Stimulated activated CD8-positive, alpha-beta memory T cell treated with anti-CD3 and anti-CD28 coated beads, Interleukin-7, amount 100 ng/mL, for 1 hour (primary cell): ENCODE data around the gene SCN4B.

ENCODE experiments used
- DNase-seq, 2 donors: peaks; one replicate each; pipeline ENCODE4 v3.0.0-alpha.2; 2020; ENCODE audit warnings: low read depth in 2 of 2

SCN4B gene

DNA sequence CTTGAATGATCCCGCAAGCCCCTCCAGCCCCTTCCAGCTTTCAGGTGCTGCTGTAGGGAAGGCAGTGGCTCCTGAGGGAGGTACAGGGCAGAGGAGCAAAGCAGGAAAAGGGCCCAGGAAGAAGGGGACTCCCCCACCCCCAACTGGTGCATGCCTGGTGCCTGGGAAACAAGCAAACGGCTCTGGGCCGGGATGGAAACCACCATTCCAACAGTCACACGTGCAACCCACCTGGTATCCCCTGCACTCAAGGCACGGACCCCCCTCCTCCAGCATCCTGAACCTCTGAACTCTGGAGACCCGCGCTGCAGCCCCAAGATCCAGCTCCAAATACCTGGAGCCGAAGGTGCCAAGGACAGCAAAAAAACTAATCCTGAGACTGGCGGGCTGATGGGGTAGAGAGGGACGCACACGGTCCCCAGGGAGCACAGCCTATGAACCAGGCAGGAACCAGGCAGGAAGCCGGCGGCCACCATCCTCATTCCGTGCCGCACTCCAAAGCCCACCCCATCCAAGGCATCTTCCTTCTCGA is 537 bp downstream of the SCN4B start:
- no peak for DNase-seq

DNA sequence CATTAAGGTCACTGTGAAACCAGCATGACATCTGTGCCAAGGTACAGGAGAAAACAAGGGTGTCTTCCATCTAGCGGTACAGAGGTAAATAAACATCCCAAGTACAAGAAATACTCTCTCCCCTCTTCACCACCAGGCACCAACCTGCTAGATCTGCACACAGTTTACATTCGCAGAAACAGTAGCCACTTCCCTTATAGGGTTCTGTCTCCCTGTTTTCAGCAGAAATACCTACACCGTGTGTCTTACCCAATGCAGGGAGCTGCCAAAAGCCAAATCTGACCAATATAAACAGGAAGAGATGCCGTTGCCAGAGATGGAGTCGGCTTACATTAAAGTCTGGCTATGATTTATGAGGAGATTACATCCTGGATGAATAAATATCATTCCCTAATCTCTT is 1.2 kb downstream of the SCN4B start:
- DNase-seq, result no peak

DNA sequence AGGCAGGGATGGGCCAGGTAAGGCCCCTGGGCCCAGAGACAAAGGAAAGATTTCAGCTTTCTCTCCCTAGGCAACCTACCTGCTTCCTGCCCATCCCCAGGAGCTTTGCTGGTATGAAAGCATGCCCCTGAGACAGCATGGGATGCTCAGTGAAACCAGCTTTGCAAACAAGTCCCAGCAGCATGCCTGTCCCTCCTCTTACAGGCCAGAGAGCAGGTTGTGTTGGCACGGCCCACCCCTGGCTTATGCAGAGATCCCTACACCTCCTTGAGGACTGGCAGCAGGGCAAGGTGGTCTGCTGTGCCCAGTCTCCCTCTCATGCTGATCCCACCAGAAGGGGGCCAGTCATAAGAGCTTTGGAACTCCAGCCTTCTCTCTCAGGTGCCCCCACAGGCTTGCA is 3.1 kb downstream of the SCN4B start:
- no peak for DNase-seq

DNA sequence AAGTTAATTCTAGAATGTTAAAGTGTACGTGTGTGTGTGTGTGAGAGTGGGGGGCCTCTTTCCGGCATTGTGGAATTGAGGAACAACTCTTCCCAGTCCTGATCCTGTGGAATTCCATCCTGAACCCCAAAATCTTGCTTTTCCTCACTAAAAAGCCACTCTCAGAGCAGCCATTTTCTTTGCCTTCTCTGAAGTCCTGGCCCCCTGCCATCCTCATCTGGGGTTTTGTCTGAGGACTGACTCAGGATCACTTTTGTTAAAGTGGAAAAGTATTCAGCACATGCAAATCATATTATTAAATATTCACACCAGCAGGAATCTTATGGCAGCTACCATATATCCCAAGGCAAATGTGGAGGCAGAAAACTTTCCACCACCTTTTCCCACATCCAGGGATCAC is 3.8 kb downstream of the SCN4B start:
- DNase-seq, result no peak

DNA sequence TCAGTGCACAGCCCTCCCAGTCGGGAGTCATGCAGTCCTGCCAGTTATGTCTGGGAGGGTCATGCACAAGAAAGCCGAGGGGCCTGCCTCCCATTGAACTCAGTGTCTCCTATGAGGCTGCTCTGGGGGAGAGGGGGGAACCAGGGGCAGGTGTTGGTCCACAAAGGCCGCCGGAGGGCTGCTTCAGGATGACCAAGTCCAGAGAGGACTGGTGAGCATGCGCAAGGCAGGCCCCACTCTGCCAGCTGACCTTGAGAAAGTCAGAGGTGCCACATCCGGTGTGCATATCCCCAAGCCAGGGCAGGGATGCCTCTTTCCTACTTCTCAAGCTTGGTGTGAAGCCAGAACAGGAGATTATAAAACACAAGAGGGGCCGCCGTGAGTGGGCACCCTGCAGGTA is 4.4 kb downstream of the SCN4B start:
- no peak for DNase-seq

DNA sequence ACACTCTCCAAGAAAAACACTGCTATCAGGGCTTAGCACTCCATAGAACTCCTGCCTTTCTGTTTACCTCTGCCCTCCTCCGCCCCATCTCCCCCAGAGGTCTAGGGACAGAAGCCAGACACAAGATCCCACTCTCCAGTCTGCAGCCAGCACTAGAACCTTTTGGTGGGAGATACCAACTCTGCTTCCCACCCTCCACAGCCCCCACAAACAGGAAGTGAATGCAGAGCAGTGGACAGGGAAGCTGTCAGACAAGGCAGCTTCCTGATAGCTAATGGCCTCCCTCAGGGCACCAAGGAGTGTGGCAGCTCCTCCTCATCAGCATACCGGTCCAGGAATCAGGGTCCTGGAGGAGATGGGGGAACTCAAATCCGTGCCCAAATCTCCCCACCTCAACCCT is 5.1 kb downstream of the SCN4B start:
- no peak for DNase-seq

DNA sequence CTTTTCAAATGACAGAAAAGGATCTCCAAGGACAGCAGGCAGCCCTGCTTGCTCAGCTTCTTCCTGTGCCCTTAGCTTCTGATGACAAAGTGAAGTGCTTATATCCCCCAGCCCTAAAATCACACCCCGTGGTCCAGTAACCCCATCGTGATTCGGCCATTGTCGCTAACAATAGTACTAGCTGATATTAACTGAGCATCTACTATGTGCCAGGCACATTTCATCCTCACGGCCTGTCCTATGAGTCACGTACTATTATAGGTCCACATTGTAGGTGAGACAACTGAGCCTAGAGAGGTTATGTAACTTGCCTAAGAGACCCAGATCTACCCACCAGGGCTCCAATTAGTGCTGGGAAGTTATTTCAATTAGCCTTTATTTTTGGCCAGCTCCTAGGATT is 6.1 kb downstream of the SCN4B start:
- no peak for DNase-seq

DNA sequence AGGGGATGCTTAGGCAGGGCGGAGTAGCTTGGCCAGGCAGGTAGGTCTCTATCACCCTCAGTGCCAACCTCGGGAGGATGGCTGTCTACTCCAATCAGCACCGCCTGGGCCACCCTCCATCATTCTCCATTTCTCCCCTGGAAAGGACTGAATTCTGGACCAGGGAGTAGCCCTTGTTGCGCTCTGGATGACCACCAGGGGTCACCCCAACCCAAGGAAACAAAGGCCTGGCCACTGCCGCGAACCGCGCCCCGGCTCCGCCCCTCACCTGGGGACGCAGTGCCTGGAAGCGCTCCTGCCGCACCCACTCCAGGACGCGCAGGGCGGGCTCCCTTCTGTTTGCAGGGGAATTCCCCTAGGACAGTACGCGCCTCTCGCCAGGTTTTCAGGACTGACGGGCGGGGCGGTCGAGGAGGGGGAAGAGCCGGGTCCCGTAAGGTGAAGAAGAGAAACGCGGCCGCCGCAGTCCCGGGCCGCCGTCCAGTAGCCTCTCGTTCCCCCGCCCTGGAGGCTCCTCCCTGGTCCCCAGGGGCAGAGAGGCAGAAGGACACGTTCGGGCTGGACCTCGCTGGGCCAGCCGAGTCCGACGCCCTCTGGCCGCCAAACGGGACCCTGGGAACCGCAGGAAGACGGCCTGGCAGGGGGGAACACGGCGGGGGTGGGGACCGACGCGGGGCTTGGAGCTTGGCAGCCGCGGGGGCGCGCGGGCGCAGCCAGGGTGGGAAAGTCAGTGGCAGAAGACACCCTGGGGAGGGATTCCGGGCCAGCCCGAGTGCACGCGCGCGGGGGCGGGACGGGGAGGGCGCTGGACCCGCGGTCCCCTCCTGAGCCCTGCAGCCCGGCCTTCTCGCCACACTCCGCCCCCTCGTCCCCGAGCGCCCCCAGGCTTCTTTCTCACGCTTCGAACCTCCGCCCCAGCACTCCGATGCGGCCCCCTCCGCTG is 7.1 kb downstream of the SCN4B start:
- peak; percentile 64 to 72 for DNase-seq

DNA sequence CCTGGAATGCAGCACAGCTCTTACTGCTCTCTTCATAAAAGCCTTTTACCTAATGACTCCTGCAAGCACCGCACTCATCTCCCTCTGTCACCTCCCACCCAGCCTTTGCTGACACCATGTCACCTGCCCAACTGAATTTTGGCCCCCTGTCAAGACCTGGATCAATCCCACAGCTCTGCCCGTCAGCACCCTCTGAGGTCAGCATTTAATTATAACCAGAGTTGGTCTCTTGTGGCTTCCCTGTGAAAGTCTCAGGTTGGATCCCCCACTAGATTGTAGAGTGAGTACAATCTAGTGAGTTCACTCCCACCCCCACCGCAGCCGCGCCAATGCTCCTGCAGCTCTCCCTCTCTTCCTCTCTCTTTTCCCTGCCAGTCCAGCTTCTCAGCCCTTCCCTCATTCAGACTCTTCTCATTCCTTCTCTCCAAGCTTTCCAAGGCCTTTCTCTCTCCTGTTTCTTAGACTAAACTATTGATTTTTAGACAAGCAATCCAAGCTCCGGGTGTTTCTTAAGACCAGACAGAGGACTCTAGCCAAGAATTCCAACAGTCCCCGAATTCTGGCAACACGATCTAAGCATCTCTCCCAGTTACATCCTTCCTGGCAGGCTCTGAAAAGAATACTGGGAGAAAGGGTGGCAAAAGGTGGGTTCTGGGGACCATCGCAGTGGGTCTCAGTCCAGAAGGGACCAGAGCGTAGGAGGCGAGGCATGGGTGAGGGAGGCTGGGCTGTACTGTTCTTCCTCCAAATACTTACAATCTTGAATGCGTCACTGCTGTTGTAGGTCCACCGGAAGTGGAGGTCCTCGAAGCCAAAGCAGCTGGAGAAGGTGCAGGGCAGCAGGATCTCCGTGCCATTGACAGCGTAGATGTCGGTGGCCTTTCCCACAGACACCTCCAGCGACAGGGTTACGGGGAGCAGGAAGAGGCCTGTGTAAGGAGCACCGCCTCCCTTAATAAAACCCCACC is 8.0 kb downstream of the SCN4B start:
- no peak for DNase-seq

DNA sequence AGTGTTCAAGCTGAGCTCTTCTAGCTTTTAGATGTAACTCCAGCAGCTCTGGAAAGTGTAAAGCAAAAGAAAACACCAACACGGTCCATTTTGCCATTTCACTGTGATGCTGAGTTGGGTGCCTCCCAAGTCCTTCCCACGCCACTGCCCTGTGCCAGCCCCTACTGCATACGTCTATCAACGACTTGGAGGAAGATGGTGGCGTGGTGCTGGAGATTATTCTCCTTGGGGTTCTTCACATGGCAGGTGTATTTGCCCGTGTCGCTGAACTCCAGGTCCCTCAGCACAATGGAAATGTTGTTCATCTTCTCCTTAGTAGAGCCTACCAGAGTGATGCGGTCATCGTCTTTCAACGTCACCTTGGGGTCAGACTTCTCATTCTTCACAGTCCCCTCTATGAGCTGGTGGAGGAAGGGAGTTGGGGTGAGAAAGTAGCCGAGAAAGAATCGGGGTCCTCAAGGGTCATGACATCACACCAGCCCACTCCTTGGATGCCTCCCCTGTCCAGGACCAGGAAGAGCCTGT is 8.9 kb downstream of the SCN4B start:
- no peak for DNase-seq

DNA sequence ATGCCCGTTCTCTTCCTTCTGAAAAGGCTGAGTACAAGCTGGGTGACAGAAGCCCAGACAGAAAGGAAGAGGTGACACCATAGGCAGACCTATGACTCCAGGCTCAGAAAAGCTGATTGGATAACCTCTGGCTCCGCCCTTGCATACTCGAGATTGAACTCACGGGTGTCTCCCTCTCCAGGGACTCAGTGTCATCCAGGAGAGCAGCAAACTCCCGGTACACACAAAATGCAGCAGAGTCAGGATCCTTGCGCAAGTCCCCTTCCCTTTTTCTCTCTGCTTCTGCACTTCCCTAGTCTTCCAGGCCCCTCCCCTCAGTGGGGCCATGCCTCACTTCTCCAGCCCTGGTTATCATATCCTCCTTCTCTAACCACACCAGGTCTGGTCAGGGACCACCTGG is 9.8 kb downstream of the SCN4B start:
- no peak for DNase-seq

DNA sequence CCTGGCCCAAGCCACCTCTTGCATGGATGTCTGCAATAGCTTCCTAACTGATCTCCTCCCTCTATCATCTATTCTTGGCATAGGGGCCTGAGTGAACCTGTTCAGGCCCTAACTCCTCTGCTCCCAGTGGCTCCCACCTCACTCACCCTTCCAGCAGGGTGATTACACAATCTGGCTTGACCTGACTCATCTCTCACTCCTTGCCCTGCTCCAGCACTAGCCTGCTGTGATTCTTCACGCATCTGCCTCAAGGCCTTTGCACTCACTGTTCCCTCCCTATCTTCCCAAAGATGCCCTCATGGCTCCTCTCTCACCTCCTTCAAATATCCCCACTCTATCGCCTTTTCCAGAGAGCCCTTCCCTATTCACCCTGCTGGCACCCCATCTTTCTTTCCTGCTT is 10.5 kb downstream of the SCN4B start:
- DNase-seq, result no peak

DNA sequence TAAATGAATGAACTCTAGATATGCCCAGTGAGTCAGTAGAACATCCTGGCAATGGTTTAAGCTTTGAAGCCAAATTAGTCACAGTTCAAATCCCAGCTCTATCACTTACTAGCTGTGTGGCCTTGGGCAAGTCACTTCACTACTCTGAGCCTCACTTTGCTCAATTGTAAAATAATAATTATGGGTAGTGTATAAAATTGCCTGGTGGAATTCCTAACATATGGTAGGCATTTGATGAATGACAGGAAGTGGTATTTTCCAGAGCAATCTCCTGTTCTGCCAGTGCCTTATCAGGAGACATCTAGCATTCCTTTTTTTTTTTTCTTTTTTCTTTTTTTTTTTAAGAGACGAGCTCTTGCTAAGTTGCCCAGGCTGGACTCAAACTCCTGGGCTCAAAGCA is 13.0 kb downstream of the SCN4B start:
- DNase-seq, result no peak

DNA sequence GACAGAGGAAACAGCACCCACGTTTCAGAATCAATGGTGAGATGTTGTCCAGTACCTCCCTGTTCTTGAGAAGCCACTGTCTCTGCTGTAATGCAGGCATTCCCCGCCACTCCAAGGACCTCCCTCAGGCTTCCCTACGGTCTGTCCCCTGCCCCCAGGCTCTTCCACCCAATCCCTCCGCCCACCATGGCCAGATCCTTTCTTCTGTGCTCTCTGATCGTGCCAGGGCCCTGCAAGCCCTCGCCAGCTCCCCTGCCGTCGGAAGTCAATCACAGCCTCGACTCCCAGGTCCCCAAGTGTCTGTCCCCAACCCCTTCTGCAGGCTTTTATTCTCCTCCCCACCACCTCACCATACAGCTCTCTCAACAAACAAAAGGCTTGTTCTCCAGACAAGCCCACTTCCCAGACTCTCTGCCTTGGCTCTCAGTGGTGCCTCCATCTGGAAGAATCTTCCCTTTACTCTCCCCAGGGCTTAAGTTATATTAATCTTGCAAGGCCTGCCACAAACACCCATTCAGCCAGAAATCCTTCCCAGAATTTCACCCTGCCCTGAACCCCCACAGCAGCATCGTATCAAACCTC is 13.7 kb downstream of the SCN4B start:
- no peak for DNase-seq

DNA sequence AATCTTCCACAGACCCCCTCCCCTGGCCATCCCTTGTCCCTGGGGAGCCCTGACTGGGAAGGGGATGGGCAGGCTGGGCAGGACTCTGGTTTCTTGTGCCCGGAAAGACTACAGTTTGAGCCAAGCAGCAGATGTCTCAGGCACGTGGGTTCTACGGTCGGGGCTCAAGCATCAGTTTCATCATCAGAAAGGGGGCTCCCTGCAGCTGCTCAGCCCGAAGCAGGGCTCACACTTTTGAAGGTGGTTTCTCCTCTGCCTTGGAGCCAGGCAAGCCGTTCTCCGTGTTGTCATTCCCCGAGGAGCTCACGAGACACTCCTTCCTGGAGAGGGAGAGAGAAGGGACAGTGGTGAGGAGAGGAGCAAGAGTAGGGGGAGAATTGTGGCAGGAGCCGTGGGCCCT is 15.8 kb downstream of the SCN4B start:
- no peak for DNase-seq

DNA sequence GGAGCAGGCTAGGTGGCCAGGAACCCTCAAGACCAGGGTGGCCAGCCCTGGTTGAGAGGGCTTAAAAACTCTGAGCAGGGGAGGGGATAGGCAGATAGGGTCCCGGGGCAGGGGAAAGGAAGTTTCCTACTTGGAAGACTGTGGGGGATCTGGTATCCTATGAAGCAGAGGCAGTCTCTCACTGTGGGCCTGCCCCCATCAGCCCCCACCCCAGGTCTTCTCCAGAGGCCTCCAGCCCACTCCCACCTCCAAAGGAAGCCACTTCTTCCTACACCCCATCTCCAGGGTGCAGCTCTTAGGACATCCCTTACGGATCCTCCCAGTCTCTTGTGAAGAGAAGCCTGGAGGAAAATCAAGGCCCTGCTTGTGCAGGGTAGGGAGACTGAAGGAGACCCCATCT is 16.3 kb downstream of the SCN4B start:
- no peak for DNase-seq

DNA sequence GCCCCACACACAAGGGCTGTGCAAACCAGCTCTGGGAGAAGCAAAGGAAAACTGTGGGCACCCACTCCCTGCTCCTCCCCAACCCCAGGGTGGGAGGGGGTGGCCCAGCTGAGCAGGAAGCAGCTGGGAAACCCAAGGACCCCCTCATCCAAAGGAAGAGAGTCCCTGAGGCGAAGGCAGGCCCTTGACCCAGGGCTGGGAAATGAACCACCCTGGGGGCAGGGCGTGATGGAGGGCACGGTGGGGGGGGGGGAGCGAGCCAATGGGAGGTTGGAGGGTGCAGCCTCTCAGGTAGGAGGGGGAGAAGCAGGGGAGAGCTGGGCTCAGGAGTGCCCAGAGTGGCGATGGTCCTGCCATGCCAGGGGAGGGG is 16.8 kb downstream of the SCN4B start:
- no peak for DNase-seq

DNA sequence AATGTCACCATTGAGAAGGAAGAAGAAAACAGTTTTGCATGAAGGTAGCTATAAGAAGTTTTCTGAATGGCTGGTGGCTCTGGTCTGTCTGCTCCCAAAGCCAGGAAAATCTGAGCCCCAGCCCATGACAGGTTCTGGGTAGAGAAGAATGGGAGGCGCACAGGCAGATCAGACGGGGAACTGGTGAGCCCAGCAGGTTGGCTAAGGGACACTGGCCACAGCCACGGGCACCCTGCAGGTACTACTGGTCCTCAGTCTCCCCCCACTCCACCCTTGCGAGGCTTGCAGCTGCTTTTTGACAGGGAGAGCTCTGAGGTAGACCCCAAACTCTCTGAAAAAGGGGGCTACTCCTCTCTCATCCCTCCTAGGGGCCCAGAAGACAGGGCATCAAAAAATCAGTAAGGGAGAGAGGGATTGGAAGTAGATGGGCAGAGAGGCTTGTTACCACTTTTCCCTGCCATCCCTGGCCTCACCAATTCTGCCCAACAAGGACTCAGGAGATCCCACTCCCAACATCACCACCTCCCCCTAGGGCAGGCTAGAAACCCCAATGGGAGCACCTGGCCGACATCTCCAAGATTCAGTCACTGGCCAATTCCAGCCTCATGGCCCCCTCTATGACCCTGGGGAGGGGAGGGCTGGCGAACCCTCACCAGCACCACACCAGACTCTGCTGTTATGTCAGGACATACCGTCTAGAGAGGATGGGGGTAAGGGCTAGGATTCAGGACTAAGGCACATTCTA is 17.4 kb downstream of the SCN4B start:
- DNase-seq, result no peak

DNA sequence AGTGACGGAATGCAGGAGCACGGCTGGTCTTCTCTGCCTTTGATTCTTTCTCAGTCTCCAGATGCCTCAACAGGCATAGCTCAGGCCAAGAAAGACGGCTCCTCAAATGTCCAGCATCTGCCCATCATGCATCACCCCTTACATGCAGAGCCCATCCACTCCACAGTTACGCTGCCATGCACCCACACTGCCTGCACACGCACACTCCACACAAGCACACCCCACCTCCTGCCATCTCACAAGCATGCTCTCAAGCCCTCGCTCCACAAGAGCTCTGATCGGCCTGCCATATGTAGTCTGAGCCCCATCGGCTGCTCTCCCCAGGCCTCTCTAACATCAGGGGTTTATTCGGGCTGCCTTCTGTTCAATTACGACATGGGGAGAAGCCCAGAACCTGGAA is 18.8 kb downstream of the SCN4B start:
- no peak for DNase-seq

DNA sequence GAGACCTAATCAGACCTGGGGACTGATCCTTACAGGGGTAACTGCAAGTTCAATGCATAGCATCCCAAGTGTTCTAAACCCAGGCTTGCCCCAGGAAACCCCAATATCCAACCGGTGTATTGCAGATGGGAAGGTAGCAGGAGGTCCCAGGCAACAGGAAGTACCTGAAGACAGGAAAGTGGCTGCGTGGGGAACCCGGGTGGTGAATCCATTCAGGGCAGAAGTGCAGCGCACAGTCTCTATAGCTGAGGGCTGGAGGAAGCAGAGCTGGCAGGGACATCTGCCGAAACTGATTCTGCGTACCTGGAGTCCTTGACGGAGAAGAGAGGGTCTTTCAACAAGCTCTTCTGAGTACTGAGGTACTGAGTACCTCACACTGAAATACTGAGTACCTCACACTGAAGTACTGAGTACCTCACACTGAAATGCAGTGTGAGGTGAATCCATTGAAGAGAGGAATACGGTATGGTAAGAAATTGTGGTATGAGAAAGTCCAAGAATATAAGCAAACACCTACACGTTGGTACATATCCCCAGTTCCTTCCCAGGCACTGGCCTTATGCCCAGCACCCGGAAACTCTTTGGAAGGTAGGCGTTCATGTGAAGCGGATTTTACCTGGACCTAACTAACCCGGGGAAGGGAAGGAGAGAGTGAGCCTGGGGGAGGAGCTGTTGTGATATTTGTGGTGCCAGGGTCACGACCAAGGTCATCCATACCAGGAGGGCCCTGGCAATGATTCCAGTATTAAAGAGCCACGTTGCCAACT is 20.1 kb downstream of the SCN4B start:
- DNase-seq, result no peak
